Frontal cortex (tissue), 4 donors: ENCODE measurements around the gene EXOC2. TPM values are rescaled to one million over a fixed set of nuclear protein-coding genes. Genes with fewer than 3 reads are reported as not detected.

Source experiments
- DNase-seq, 2 donors: peaks; one replicate each; pipeline ENCODE4 v3.0.0; 2012; ENCODE audit warnings: low spot score in 2 of 2
- FAIRE-seq: peaks from 2 replicates; lab custom pipeline; 2012; peaks lifted over from hg19 to GRCh38; lab: Jason Lieb, UNC
- total RNA-seq: library from RNA; depleted of rRNA; stranded (reverse); fragments of >200 nt; gene quantifications from one replicate; pipeline ENCODE4 v1.2.3, GENCODE V29; 2014
- donor health status: control.
- donor health status: control.
- donor health status: control.

The EXOC2 gene
- total RNA-seq, 1 donor from 2014 or later: 61.6 TPM

DNA sequence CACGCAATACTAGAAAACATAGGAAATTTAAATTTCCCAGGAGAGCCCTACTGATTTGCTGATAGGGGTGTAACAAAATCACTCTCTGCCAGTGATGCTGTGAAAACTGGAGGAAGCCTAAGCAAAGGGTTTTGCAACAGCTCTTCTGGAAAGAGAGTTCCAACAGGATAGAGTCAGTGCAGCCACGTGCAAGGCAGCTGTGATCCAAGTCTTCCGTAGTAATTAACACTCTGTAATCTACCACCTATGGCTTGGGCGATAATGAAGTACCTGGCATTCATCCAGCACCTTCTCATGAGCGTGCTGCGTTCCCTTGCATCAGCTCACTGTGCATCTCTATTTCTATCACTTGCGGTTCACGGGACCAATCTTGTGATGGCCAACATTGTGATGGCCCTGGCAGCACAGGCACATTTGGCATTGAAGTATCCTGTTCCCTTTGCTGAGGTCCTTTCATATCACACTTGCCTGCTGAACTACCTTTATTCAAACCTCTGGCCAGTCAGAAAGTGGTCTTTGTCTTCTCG lies 253.2 kb downstream of the EXOC2 start:
- no peak for DNase-seq
- no peak for FAIRE-seq

DNA sequence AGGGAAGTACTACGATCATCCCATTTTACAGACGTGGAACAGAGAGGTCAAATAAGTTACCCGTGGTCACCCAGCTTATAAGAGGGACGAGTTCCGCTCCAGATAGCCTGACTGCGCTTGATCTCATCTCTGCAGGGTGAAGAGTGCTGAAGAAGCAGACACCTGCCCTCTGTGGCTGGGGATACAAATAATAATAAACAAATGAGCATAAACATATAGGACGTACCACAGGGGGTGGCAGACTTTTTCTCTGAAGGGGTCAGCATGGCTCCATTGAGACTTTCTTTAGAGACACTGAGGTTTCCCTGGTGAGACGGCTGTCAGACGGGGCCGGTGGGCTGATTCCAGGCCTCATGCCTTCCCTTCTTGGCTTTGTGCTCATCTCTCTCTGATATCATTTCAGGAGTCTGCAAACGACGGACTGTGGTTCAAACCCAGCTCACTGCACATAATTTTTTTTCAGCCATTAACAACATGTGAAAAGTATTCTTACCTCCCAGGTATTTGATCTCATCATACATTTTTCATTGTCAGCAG lies 254.2 kb downstream of the EXOC2 start:
- no peak for FAIRE-seq
- no peak for DNase-seq

DNA sequence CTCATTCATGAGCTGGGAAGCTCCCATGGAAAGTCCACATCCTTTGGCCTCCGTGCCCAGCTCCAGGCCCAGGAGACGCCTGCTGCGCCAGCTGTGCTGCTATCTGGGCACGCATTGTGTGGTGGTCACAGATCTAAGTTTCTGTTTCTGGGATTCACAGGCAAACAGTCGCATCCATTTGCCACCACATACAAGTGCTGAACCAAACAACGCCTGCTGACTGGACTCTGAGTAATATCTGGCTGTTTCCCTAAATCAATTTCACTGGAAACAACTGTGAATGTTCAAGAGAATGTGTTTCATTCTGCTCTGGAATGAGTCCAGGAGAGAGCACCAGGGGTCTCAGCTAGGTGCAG lies 255.9 kb downstream of the EXOC2 start:
- no peak for DNase-seq
- FAIRE-seq: no peak

- no peak for FAIRE-seq
- DNase-seq: no peak
Measured at GRCh38 chr6:436308-437036, 256.5 kb downstream of the EXOC2 start.

GRCh38 chr6:435441-436307 lies 257.3 kb downstream of the EXOC2 start:
- FAIRE-seq: no peak

More at GRCh38 chr6:435441-436307, 257.3 kb downstream of the EXOC2 start:
- DNase-seq: no peak

Other genes starting within 250 kb of the EXOC2 start
- gene HUS1B, start 36.0 kb downstream of the EXOC2 start, total RNA-seq: 0.82 TPM